ENCODE measurements around the gene MCRIP1. TPM values are rescaled to one million over a fixed set of nuclear protein-coding genes. Genes with fewer than 3 reads are reported as not detected.

The MCRIP1 gene
- total and polyA plus RNA-seq, 2 of the 8 experiments (the other 6 are each of a cell fraction or from before 2014, with no cell fraction given) = 103 to 151 TPM

GRCh38 chr17:81802856-81803643 is 30.0 kb downstream of the MCRIP1 start (continued):
- TF ChIP-seq CHD7 (IDR thresholded peaks at IDR 0.05; ENCODE audit: insufficient replicate concordance, low read length) (no peak), SAP30 (IDR thresholded peaks at IDR 0.05; ENCODE audit: insufficient read depth, insufficient replicate concordance, low read length) (no peak), RAD21 (IDR thresholded peaks at IDR 0.05 in 1 of 2, conservative IDR thresholded peaks at IDR 0.05 in 1 of 2; ENCODE audit: low read depth in 2 of 2, low read length in 2 of 2) (no peak), POLR2AphosphoS5 (IDR thresholded peaks at IDR 0.05; ENCODE audit: low read depth, low read length) (no peak), HDAC6 (IDR thresholded peaks at IDR 0.05; ENCODE audit: low read depth, low read length) (no peak)

Data from H1 (cell line).